Thyroid gland (tissue), 4 donors: Measurements from ENCODE around the gene EPHX1.

ENCODE experiments used
- POLR2A ChIP-seq, 2 donors: fragments of 450-650 bp; IDR thresholded peaks; one replicate each; pipeline ENCODE4 v1.6.1; 2017; ENCODE audit warnings: antibody characterized with exemption in 2 of 2, mild to moderate bottlenecking in 2 of 2, moderate library complexity in 1 of 2
- TF ChIP-seq, protein P1 (sequence below), 6 experiments: fragments of 200-600 bp in 3 of 6; fragments of 450-650 bp in 3 of 6; sonication (generic) in 3 of 6; IDR thresholded peaks; one replicate each; pipeline ENCODE4 v1.5.1; 2016 to 2019; ENCODE audit warnings: antibody characterized with exemption in 6 of 6, mild to moderate bottlenecking in 2 of 6, inconsistent platforms in 1 of 6, moderate library complexity in 1 of 6

- TF ChIP-seq POLR2A (IDR thresholded peaks at IDR 0.05) = no peak
- TF ChIP-seq, protein P1, sequence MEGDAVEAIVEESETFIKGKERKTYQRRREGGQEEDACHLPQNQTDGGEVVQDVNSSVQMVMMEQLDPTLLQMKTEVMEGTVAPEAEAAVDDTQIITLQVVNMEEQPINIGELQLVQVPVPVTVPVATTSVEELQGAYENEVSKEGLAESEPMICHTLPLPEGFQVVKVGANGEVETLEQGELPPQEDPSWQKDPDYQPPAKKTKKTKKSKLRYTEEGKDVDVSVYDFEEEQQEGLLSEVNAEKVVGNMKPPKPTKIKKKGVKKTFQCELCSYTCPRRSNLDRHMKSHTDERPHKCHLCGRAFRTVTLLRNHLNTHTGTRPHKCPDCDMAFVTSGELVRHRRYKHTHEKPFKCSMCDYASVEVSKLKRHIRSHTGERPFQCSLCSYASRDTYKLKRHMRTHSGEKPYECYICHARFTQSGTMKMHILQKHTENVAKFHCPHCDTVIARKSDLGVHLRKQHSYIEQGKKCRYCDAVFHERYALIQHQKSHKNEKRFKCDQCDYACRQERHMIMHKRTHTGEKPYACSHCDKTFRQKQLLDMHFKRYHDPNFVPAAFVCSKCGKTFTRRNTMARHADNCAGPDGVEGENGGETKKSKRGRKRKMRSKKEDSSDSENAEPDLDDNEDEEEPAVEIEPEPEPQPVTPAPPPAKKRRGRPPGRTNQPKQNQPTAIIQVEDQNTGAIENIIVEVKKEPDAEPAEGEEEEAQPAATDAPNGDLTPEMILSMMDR (IDR thresholded peaks at IDR 0.05) = no peak
Measured at GRCh38 chr1:225835856-225836255, 25.9 kb downstream of the EPHX1 start.
